Frontal cortex (tissue), 4 donors: ENCODE data around the gene OMG. TPM values are rescaled to one million over a fixed set of nuclear protein-coding genes. Genes with fewer than 3 reads are reported as not detected.
"Not testable (repeated sequence)": the region's sequence is repeated elsewhere in the genome, so short reads cannot be mapped to it uniquely, and the experiment has no call there.

Source experiments
- DNase-seq, 2 donors: peaks; one replicate each; pipeline ENCODE4 v3.0.0; 2012; ENCODE audit warnings: low spot score in 2 of 2
- FAIRE-seq: peaks from 2 replicates; lab custom pipeline; 2012; peaks lifted over from hg19 to GRCh38; lab: Jason Lieb, UNC
- total RNA-seq: library from RNA; depleted of rRNA; stranded (reverse); fragments of >200 nt; gene quantifications from one replicate; pipeline ENCODE4 v1.2.3, GENCODE V29; 2014
- donor health status: control.
- donor health status: control.
- donor health status: control.

The OMG gene
- total RNA-seq, 1 donor from 2014 or later, result 6.1 TPM

DNA sequence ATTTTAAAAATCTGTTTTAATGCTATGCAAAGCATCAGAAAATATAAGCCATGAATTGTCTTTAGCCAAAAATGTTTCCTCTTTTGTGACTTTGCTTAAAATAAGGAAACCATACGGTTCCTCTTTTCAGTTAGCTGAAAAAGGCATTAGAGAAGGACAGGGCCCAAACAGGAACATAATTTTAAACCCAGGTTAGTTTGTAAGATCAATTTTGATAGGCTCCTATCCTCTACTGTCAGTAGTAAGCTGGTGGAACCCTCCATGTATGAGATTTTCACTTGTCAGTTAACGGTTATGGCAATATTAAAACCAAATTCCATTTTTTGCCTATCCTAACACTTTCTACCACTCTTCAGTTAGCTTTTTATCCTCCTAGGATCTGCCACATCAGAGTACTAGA lies 12.5 kb upstream of the OMG start:
- no peak for FAIRE-seq
- DNase-seq, result no peak

- no peak for FAIRE-seq
- DNase-seq, result no peak
These were observed 11.6 kb upstream of the OMG start for GRCh38 chr17:31308372-31309334.

DNA sequence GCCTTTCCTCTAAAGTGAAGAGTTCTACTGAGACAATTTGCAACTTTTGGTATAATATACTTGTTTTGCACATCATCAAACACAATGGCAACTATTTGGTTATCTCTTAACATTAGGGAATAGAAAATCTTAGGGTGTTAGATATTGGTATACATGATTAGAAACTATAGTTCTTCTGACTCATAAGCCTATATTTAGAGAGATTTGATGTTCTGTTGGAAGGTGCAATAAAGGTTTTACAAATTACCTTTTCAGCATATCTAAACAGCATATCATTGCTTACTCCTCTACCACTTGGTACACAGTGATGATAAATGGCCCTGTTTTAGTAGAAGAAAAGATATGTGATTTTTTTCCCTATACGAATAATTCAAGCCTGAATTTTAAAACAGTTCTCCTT lies 10.6 kb upstream of the OMG start:
- DNase-seq (no peak), FAIRE-seq (no peak)

- no peak for FAIRE-seq
- DNase-seq, result no peak
These were observed 2.6 kb upstream of the OMG start for GRCh38 chr17:31299624-31300023.

DNA sequence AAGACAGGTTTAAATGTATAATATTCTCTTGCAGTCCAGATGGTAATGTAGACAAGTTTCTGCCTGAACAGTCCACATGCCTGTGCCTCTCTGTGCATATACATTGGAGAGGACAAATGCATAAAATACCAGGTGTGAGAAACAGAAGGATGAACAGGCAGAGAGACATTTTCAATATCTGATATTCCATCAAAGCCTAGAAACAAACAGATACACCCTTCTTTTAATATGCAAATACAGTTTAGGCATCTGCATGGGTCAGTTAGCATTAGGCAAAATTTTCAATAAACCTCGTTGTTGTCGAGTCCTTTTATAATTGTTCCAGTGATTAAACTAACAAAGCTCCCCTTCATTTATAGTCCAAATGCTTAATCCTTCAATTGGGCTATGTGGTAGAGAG lies 897 bp downstream of the OMG start:
- DNase-seq, result no peak
- FAIRE-seq, result no peak

DNA sequence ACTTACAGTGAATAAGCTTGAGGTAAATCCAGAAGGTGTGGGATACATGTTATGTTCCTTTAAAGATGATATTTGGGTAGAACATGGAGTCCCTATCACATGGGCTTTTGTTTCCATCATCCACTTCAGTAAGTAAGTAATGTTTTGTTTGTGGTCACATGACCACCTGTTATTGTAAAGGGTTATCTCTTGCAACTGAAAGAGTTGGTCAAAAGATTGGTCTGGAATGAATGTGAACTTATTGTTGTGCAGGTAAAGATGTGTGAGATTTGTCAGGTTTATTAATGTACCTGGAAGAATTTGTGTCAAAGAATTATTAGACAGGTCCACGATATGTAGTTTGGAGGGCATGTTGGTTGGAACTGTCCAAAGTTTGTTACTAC lies 1.6 kb downstream of the OMG start:
- FAIRE-seq, result no peak

GRCh38 chr17:31294820-31295488 lies 2.1 kb downstream of the OMG start:
- FAIRE-seq (no peak), DNase-seq (no peak)

More for the DNA sequence above, 1.6 kb downstream of the OMG start:
- DNase-seq, result no peak

DNA sequence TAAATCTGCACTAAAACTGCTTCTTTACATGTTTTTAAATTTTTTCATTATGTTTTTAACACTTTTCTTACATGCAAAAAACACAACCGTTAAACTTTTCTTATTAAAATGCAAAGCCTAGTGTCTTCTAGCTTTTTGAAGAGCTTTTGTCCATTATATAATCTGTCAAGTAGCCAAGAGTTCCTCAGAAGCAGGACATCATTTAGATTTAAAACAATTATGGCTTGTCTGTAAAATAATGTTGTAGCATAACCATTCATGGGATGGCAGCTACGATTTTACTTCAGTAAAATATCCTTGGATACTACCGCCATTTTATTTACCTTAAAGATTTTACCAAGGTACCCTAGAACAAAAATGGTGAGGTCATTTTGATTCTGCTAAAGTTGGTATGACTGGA lies 2.8 kb downstream of the OMG start:
- DNase-seq (peak in 1 of 2 donors; percentile 10), FAIRE-seq (peak; percentile 84)

DNA sequence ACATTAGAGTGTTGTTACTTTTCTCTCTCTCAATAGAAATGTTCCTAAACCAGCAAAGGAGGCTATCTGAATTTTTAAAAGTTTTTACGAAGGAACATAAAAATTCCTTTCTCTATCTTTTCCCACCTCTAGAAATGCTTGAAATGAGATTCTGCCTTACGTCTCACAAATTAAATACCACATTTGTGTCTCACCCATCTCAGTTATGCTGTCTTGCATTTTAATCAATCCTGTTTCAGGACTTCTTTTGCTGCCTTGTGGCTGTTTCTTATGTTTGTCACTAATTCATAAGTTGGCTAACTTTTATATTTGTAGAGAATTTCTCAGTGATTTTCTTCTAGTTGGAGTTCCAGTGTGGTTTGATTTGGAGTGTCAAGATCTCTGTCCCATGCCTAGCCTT lies 3.5 kb downstream of the OMG start:
- FAIRE-seq (no peak), DNase-seq (no peak)

GRCh38 chr17:31291820-31292219 lies 5.2 kb downstream of the OMG start:
- FAIRE-seq (no peak), DNase-seq (no peak)

- no peak for DNase-seq
- no peak for FAIRE-seq
These were observed 7.2 kb downstream of the OMG start for GRCh38 chr17:31289790-31290189.

- not testable (repeated sequence) for DNase-seq
- peak; percentile 31 for FAIRE-seq
These were observed 9.1 kb downstream of the OMG start for GRCh38 chr17:31287932-31288331.

DNA sequence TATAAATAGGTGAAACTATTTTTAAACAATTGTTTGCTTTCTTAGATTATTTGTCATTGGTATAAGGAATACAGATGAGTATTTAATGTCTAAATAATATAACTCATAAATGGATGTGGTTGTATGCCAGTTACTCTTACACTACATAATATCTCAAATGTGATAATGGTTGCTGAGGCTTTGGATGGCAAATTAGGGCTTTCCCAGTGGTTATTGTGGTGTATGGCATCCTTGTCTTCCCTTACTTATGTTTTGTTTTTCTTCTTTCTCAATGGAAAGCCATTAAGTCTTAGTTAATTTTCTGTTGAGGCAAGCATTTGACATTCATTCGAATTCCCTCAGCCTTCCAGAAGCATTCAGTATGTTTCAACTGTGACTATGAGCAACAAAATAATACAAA lies 10.5 kb downstream of the OMG start:
- no peak for FAIRE-seq
- no peak for DNase-seq

- DNase-seq (no peak), FAIRE-seq (no peak)
These were observed 13.2 kb downstream of the OMG start for GRCh38 chr17:31283841-31284240.

- DNase-seq (no peak), FAIRE-seq (no peak)
These were observed 16.0 kb downstream of the OMG start for GRCh38 chr17:31281061-31281460.

GRCh38 chr17:31279401-31279800 lies 17.6 kb downstream of the OMG start:
- FAIRE-seq (no peak), DNase-seq (no peak)

GRCh38 chr17:31275116-31275515 lies 21.9 kb downstream of the OMG start:
- FAIRE-seq (no peak), DNase-seq (no peak)

GRCh38 chr17:31274252-31274651 lies 22.8 kb downstream of the OMG start:
- no peak for FAIRE-seq
- DNase-seq, result no peak

DNA sequence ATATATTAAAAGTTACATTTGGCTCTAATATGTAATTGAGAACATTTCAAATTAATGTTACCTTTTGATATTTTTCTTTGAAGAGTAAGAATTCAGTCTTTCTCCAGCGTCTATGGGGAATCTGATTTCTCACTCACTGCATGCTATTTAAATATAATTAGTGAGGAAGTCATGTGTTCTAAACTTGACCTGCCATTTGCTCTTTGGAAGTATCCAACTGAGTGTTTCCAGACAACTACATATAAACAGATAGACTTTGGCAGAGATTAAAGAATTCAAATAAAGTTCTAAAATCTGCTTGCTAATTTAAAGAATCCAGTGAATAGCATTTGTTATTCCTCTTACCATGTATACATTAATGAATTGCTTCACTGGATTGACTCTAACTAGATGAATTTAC lies 23.5 kb downstream of the OMG start:
- FAIRE-seq (no peak), DNase-seq (no peak)

GRCh38 chr17:31272803-31273202 lies 24.2 kb downstream of the OMG start:
- DNase-seq (no peak), FAIRE-seq (no peak)

- DNase-seq (no peak), FAIRE-seq (no peak)
These were observed 24.8 kb downstream of the OMG start for GRCh38 chr17:31272236-31272635.
